Astrocyte of the cerebellum (primary cell): Measurements from ENCODE around the gene LDLRAP1.

Experiments
- DNase-seq: peaks from one replicate; pipeline ENCODE4 v3.0.0-alpha.2; 2011; ENCODE audit warnings: low read depth
- H3K4me3 ChIP-seq: 2 replicates; pipeline ENCODE4 v1.5.1; 2011; ENCODE audit warnings: mild to moderate bottlenecking, low read depth, low read length, moderate library complexity
- CTCF ChIP-seq: IDR thresholded peaks from 2 replicates; pipeline ENCODE4 v1.5.1; 2012; ENCODE audit warnings: low read length, low read depth, moderate library complexity, mild to moderate bottlenecking; ENCODE audit errors: missing control alignments
- in situ Hi-C: cut with HindIII; loops from 2 replicates; pipeline ENCODE4 v1.10.0; 2017; ENCODE audit warnings: low sequenced_read_pairs

The LDLRAP1 gene

GRCh38 chr1:25543425-25544242, at the start of gene LDLRAP1:
Gene LDLRAP1, plus strand, starts transcription at chr1:25543606. Its CDS starts 93 bp downstream, at chr1:25543699.
- in situ Hi-C loops, result no loop called here
- no peak for TF ChIP-seq CTCF
- DNase-seq, result peak; percentile 22
- H3K4me3 ChIP-seq, result peak within 1 kb of the TSS; percentile 73

- H3K4me3 ChIP-seq, result no peak overlapping the region
- DNase-seq, result no peak
- in situ Hi-C loops, result loop anchor here (5.0 kb wide), 1 partner anchor 58 kb away; no protein-coding TSS in a partner anchor
- no peak for TF ChIP-seq CTCF
Observed at GRCh38 chr1:25494952-25495351, 48.5 kb upstream of the LDLRAP1 start.

- no peak for TF ChIP-seq CTCF
- H3K4me3 ChIP-seq, result no peak overlapping the region
- no peak for DNase-seq
- in situ Hi-C loops, result no loop called here
Observed at GRCh38 chr1:25500694-25501093, 42.7 kb upstream of the LDLRAP1 start.

- no peak for DNase-seq
Observed at GRCh38 chr1:25501235-25502058, 42.0 kb upstream of the LDLRAP1 start.

GRCh38 chr1:25502957-25503356, 40.4 kb upstream of the LDLRAP1 start:
- no peak overlapping the region for H3K4me3 ChIP-seq
- in situ Hi-C loops, result no loop called here
- no peak for TF ChIP-seq CTCF
- DNase-seq, result no peak

More at GRCh38 chr1:25501235-25502058, 42.0 kb upstream of the LDLRAP1 start:
- TF ChIP-seq CTCF, result no peak
- no peak overlapping the region for H3K4me3 ChIP-seq
- in situ Hi-C loops, result no loop called here

GRCh38 chr1:25503551-25504426, 39.6 kb upstream of the LDLRAP1 start:
- no peak for DNase-seq
- in situ Hi-C loops, result no loop called here
- H3K4me3 ChIP-seq, result no peak overlapping the region
- TF ChIP-seq CTCF, result peak; percentile 48
